ENCODE data around the gene PTTG2.
"Not testable (repeated sequence)": the region's sequence is repeated elsewhere in the genome, so short reads cannot be mapped to it uniquely, and the experiment has no call there.

DNA sequence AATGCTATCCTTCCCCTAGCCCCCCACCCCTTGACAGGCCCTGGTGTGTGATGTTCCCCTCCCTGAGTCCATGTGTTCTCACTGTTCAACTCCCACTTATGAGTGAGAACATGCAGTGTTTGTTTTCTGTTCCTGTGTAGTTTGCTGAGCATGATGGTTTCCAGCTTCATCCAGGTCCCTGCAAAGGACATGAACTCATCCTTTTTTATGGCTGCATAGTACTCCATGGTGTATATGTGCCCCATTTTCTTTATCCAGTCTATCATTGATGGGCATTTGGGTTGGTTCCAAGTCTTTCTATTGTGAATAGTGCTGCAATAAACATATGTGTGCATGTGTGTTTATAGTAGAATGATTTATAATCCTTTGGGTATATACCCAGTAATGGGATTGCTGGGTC lies 37.1 kb upstream of the PTTG2 start:
- not testable (repeated sequence) for TF ChIP-seq TARDBP (IDR thresholded peaks at IDR 0.05); SP1 (IDR thresholded peaks at IDR 0.05); BHLHE40 (IDR thresholded peaks at IDR 0.05; ENCODE audit: borderline replicate concordance); ARNT (IDR thresholded peaks at IDR 0.05); PKNOX1 (IDR thresholded peaks at IDR 0.05); FOXK2 (IDR thresholded peaks at IDR 0.05); NFRKB (IDR thresholded peaks at IDR 0.05); LEF1 (IDR thresholded peaks at IDR 0.05; ENCODE audit: borderline replicate concordance); FOXM1 (IDR thresholded peaks at IDR 0.05; ENCODE audit: borderline replicate concordance); CTBP1 (IDR thresholded peaks at IDR 0.05; ENCODE audit: borderline replicate concordance); SUZ12 (IDR thresholded peaks at IDR 0.05); ELF4 (IDR thresholded peaks at IDR 0.05); FOXA1 (IDR thresholded peaks at IDR 0.05); ZNF384 (IDR thresholded peaks at IDR 0.05)
